WTC11 (cell line): ENCODE data around the gene AMIGO1. TPM values are rescaled to one million over a fixed set of nuclear protein-coding genes. Genes with fewer than 3 reads are reported as not detected.

Source experiments
- ATAC-seq: fragments of 200-7000 bp; cut with Tn5 transposase; 2 replicates; pipeline ENCODE4 v1.10.0; 2021; ENCODE audit warnings: mild to moderate bottlenecking, moderate library complexity
- CTCF ChIA-PET: fragments of 300-600 bp; sonication (Branson Sonifier 250); formaldehyde crosslinking; loops from one replicate; lab custom pipeline; 2021; ENCODE audit warnings: antibody characterized with exemption; lab: Charles Lee
- POLR2A ChIA-PET: fragments of 350-600 bp; sonication (Branson Sonifier 250); formaldehyde crosslinking; loops from one replicate; lab custom pipeline; 2021; ENCODE audit warnings: antibody characterized with exemption; lab: Charles Lee
- DNase-seq: peaks from one replicate; pipeline ENCODE4 v3.0.0; 2021; ENCODE audit warnings: low spot score
- H3K27ac Mint-ChIP-seq: 2 replicates; pipeline ENCODE4 v1.8.0; 2021; ENCODE audit warnings: mixed read lengths
- H3K27me3 Mint-ChIP-seq: 2 replicates; pipeline ENCODE4 v1.8.0; 2021; ENCODE audit warnings: low read depth, mild to moderate bottlenecking, moderate library complexity, mixed read lengths
- H3K36me3 Mint-ChIP-seq: 2 replicates; pipeline ENCODE4 v1.8.0; 2021; ENCODE audit warnings: mixed read lengths
- H3K4me1 Mint-ChIP-seq: 2 replicates; pipeline ENCODE4 v1.8.0; 2022; ENCODE audit warnings: mixed read lengths
- H3K4me3 Mint-ChIP-seq: 2 replicates; pipeline ENCODE4 v1.8.0; 2021; ENCODE audit warnings: mild to moderate bottlenecking, moderate library complexity, mixed read lengths
- H3K9me3 Mint-ChIP-seq: 2 replicates; pipeline ENCODE4 v1.8.0; 2021; ENCODE audit warnings: mixed read lengths
- ATF3 ChIP-seq: sonication (generic); formaldehyde crosslinking; conservative IDR thresholded peaks from 2 replicates; pipeline ENCODE4 v1.8.1; 2022; ENCODE audit warnings: mild to moderate bottlenecking, missing genetic modification reagents
- CREB1 ChIP-seq: sonication (generic); formaldehyde crosslinking; IDR thresholded peaks from 2 replicates; pipeline ENCODE4 v1.8.0; 2023; ENCODE audit warnings: mild to moderate bottlenecking, missing genetic modification reagents
- ERG ChIP-seq: fragments of 250-450 bp; sonication (Bioruptor Pico); IDR thresholded peaks from 2 replicates; pipeline ENCODE4 v1.8.0; 2021; ENCODE audit warnings: mild to moderate bottlenecking
- ETV6 ChIP-seq: sonication (generic); formaldehyde crosslinking; IDR thresholded peaks from 2 replicates; pipeline ENCODE4 v1.8.1; 2022; ENCODE audit warnings: mild to moderate bottlenecking, missing genetic modification reagents
- FOXJ3 ChIP-seq: sonication (generic); formaldehyde crosslinking; IDR thresholded peaks from 2 replicates; pipeline ENCODE4 v1.9.0; 2021; ENCODE audit warnings: missing genetic modification reagents, mild to moderate bottlenecking, borderline replicate concordance
- GABPB1 ChIP-seq: sonication (generic); formaldehyde crosslinking; IDR thresholded peaks from 2 replicates; pipeline ENCODE4 v1.8.1; 2023; ENCODE audit warnings: mild to moderate bottlenecking, missing genetic modification reagents
- GTF2I ChIP-seq: fragments of 250-450 bp; sonication (Bioruptor Pico); conservative IDR thresholded peaks from 2 replicates; pipeline ENCODE4 v1.4.0; 2021; ENCODE audit warnings: mild to moderate bottlenecking
- HMGA2 ChIP-seq: fragments of 250-450 bp; sonication (Bioruptor Pico); IDR thresholded peaks from 2 replicates; pipeline ENCODE4 v1.4.0; 2021; ENCODE audit warnings: mild to moderate bottlenecking, moderate library complexity
- MXD4 ChIP-seq: fragments of 250-450 bp; sonication (Bioruptor Pico); IDR thresholded peaks from 2 replicates; pipeline ENCODE4 v1.8.0; 2021; ENCODE audit warnings: mild to moderate bottlenecking, moderate library complexity, borderline replicate concordance
- MYBL2 ChIP-seq: sonication (generic); formaldehyde crosslinking; IDR thresholded peaks from 2 replicates; pipeline ENCODE4 v1.8.1; 2023; ENCODE audit warnings: mild to moderate bottlenecking, moderate library complexity, missing genetic modification reagents
- NFATC4 ChIP-seq: fragments of 250-450 bp; sonication (Bioruptor Pico); IDR thresholded peaks from 2 replicates; pipeline ENCODE4 v1.9.0; 2021; ENCODE audit warnings: mild to moderate bottlenecking
- NFE2L1 ChIP-seq: sonication (generic); formaldehyde crosslinking; IDR thresholded peaks from 2 replicates; pipeline ENCODE4 v1.8.1; 2023; ENCODE audit warnings: missing genetic modification reagents
- SMAD3 ChIP-seq: sonication (generic); formaldehyde crosslinking; IDR thresholded peaks from 2 replicates; pipeline ENCODE4 v1.8.0; 2022; ENCODE audit warnings: missing genetic modification reagents, mild to moderate bottlenecking, borderline replicate concordance
- TEAD1 ChIP-seq: sonication (generic); formaldehyde crosslinking; IDR thresholded peaks from 2 replicates; pipeline ENCODE4 v1.8.0; 2022; ENCODE audit warnings: mild to moderate bottlenecking, missing genetic modification reagents
- ZBTB21 ChIP-seq: sonication (generic); formaldehyde crosslinking; IDR thresholded peaks from 2 replicates; pipeline ENCODE4 v1.8.1; 2023; ENCODE audit warnings: mild to moderate bottlenecking, missing genetic modification reagents, borderline replicate concordance
- ZBTB43 ChIP-seq: sonication (generic); formaldehyde crosslinking; IDR thresholded peaks from 2 replicates; pipeline ENCODE4 v1.8.1; 2023; ENCODE audit warnings: mild to moderate bottlenecking, missing genetic modification reagents
- ZNF219 ChIP-seq: sonication (generic); formaldehyde crosslinking; IDR thresholded peaks from 2 replicates; pipeline ENCODE4 v1.8.0; 2023; ENCODE audit warnings: missing genetic modification reagents, mild to moderate bottlenecking, borderline replicate concordance
- ZNF281 ChIP-seq: sonication (generic); formaldehyde crosslinking; IDR thresholded peaks from 2 replicates; pipeline ENCODE4 v1.8.0; 2023; ENCODE audit warnings: mild to moderate bottlenecking, missing genetic modification reagents
- ZNF396 ChIP-seq: fragments of 250-450 bp; sonication (Bioruptor Pico); IDR thresholded peaks from 2 replicates; pipeline ENCODE4 v1.8.0; 2021; ENCODE audit warnings: mild to moderate bottlenecking, moderate library complexity, borderline replicate concordance
- total RNA-seq: library from RNA; stranded (reverse); gene quantifications from 3 replicates; pipeline ENCODE4 v1.2.3, GENCODE V29; 2021
- TF ChIP-seq, protein P1 (sequence below): sonication (generic); formaldehyde crosslinking; IDR thresholded peaks from 2 replicates; pipeline ENCODE4 v1.8.1; 2023; ENCODE audit warnings: mild to moderate bottlenecking, missing genetic modification reagents, moderate library complexity
- TF ChIP-seq, protein P2 (sequence below): sonication (generic); formaldehyde crosslinking; IDR thresholded peaks from 2 replicates; pipeline ENCODE4 v1.8.0; 2023; ENCODE audit warnings: missing genetic modification reagents

AMIGO1 gene
- total RNA-seq, 1 experiment from 2014 or later = 2.4 TPM

- Mint-ChIP-seq H3K4me1 (peaks cover 26% of the 10 kb centered on the region), H3K27me3 (no peaks in the 10 kb centered on the region; the same call in none of the 2 replicates)
- no peak for ATAC-seq
- DNase-seq = no peak
- CTCF ChIA-PET = interaction anchor here (1.3 kb wide), 1 partner anchor 9 kb away, joined by 4 read pairs; no protein-coding TSS in a partner anchor
- TF ChIP-seq NFATC4 (CRISPR knock-in tag) (no peak), NFE2L1 (CRISPR knock-in tag) (no peak), GTF2I (no peak), GABPB1 (CRISPR knock-in tag) (no peak), ATF3 (no peak)
- TF ChIP-seq, all 79 proteins: peak for 0
- Mint-ChIP-seq H3K9me3 (no peaks in the 10 kb centered on the region), H3K36me3 (no peaks in the 10 kb centered on the region), H3K4me3 (no peak overlapping the region), H3K27ac (no peak overlapping the region)
- POLR2A ChIA-PET = no interaction called here
These were observed 27.9 kb downstream of the AMIGO1 start for GRCh38 chr1:109481646-109482045.

- peaks cover 5% of the 10 kb centered on the region for H3K27me3 Mint-ChIP-seq
- no peak for DNase-seq
- ATAC-seq = no peak
- no peaks in the 10 kb centered on the region for H3K9me3 Mint-ChIP-seq
- ChIA-PET CTCF (interaction anchor here (1.6 to 2.8 kb wide), 3 partner anchors 11 to 53 kb away, joined by 5 to 17 read pairs (median 11); no protein-coding TSS in a partner anchor), POLR2A (no interaction called here)
- H3K4me3 Mint-ChIP-seq = no peak overlapping the region
- no peaks in the 10 kb centered on the region for H3K36me3 Mint-ChIP-seq
- H3K4me1 Mint-ChIP-seq = peaks cover 15% of the 10 kb centered on the region
- no peak overlapping the region for H3K27ac Mint-ChIP-seq
- TF ChIP-seq SMAD3 (CRISPR knock-in tag) (no peak), ZBTB21 (CRISPR knock-in tag) (no peak), NFATC4 (CRISPR knock-in tag) (no peak), ZNF219 (CRISPR knock-in tag) (no peak)
These were observed 29.6 kb downstream of the AMIGO1 start for GRCh38 chr1:109479901-109480300.

- Mint-ChIP-seq H3K4me1 (peaks cover 11% of the 10 kb centered on the region; the same call in 1 of the 2 replicates), H3K27ac (no peak overlapping the region)
- TF ChIP-seq CREB1 (CRISPR knock-in tag) (no peak), MXD4 (CRISPR knock-in tag) (no peak)
- TF ChIP-seq, all 79 proteins: peak for 0
- DNase-seq (no peak), ATAC-seq (no peak)
- ChIA-PET POLR2A (no interaction called here), CTCF (interaction anchor here (1.1 to 2.8 kb wide), 4 partner anchors 12 to 53 kb away, joined by 4 to 17 read pairs (median 8); no protein-coding TSS in a partner anchor)
- no peaks in the 10 kb centered on the region for H3K36me3 Mint-ChIP-seq
- no peaks in the 10 kb centered on the region for H3K9me3 Mint-ChIP-seq
- no peak overlapping the region for H3K4me3 Mint-ChIP-seq
- peaks cover 5% of the 10 kb centered on the region; the same call in 1 of the 2 replicates for H3K27me3 Mint-ChIP-seq
These were observed 30.2 kb downstream of the AMIGO1 start for GRCh38 chr1:109479311-109479710.

DNA sequence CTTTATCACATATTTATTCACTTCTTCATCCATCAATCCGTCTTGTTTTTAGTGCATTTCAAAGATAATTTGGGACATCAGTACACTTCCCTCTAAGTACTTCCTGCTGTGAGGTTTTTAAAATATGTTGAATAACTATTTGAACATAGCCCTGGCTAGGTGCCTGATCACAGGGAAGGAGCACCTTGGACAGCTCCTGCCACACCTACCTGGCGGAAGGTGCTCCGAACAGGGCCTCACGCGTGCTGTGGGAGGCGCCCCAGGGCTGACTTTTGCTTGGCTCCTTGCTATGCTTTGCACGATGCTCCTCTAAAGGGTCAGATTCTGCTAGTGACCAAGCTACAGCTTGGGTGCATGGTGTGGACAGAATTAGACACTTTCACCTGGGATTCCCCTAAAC lies 30.7 kb downstream of the AMIGO1 start:
- H3K4me3 Mint-ChIP-seq = no peak overlapping the region
- TF ChIP-seq ETV6 (CRISPR knock-in tag) = peak; percentile 57; the same call in 1 of the 2 replicates
- TF ChIP-seq NFE2L1 (CRISPR knock-in tag) = no peak
- no peak for TF ChIP-seq ZBTB43 (CRISPR knock-in tag)
- TF ChIP-seq ZNF281 (CRISPR knock-in tag) = no peak
- TF ChIP-seq, protein P1, sequence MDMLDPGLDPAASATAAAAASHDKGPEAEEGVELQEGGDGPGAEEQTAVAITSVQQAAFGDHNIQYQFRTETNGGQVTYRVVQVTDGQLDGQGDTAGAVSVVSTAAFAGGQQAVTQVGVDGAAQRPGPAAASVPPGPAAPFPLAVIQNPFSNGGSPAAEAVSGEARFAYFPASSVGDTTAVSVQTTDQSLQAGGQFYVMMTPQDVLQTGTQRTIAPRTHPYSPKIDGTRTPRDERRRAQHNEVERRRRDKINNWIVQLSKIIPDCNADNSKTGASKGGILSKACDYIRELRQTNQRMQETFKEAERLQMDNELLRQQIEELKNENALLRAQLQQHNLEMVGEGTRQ (CRISPR knock-in tag) = no peak
- TF ChIP-seq, protein P2, sequence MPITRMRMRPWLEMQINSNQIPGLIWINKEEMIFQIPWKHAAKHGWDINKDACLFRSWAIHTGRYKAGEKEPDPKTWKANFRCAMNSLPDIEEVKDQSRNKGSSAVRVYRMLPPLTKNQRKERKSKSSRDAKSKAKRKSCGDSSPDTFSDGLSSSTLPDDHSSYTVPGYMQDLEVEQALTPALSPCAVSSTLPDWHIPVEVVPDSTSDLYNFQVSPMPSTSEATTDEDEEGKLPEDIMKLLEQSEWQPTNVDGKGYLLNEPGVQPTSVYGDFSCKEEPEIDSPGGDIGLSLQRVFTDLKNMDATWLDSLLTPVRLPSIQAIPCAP (CRISPR knock-in tag) = 0 out of 2 replicates have a peak, but pooled peaks have one; percentile 17
- TF ChIP-seq FOXJ3 (CRISPR knock-in tag) = no peak
- TF ChIP-seq NFATC4 (CRISPR knock-in tag) = no peak
- no peak for TF ChIP-seq HMGA2 (CRISPR knock-in tag)
- no peak for TF ChIP-seq MYBL2 (CRISPR knock-in tag)
- TF ChIP-seq TEAD1 (CRISPR knock-in tag) = no peak
- TF ChIP-seq ERG = no peak
- no peak for TF ChIP-seq ZBTB21 (CRISPR knock-in tag)
- TF ChIP-seq ZNF396 = no peak

More for the DNA sequence above, 30.7 kb downstream of the AMIGO1 start:
- peak; percentile 42 for ATAC-seq
- H3K36me3 Mint-ChIP-seq = no peaks in the 10 kb centered on the region
- H3K27ac Mint-ChIP-seq = no peak overlapping the region
- H3K9me3 Mint-ChIP-seq = no peaks in the 10 kb centered on the region
- peak; percentile 67 for DNase-seq
- CTCF ChIA-PET = interaction anchor here (0.6 to 2.8 kb wide), 6 partner anchors 9 to 215 kb away, joined by 3 to 17 read pairs (median 4); no protein-coding TSS in a partner anchor
- H3K27me3 Mint-ChIP-seq = peaks cover 6% of the 10 kb centered on the region
- H3K4me1 Mint-ChIP-seq = peaks cover 11% of the 10 kb centered on the region; the same call in 1 of the 2 replicates
- POLR2A ChIA-PET = no interaction called here
